Activated CD4-positive, alpha-beta T cell treated with anti-CD3 and anti-CD28 coated beads, Interleukin-2, amount 10 ng/mL, durations not matched to agents 7 days and 5 days (primary cell): ENCODE measurements around the gene SLC35A4. TPM values are rescaled to one million over a fixed set of nuclear protein-coding genes. Genes with fewer than 3 reads are reported as not detected.

ENCODE experiments used
- CTCF ChIA-PET: fragments of 350-600 bp; sonication (Branson Sonifier 250); formaldehyde crosslinking; loops from one replicate; lab custom pipeline; 2021; ENCODE audit warnings: antibody characterized with exemption; lab: Charles Lee
- POLR2A ChIA-PET: fragments of 350-600 bp; sonication (Branson Sonifier 250); formaldehyde crosslinking; loops from one replicate; lab custom pipeline; 2021; ENCODE audit warnings: antibody characterized with exemption; lab: Charles Lee
- DNase-seq: peaks from one replicate; pipeline ENCODE4 v3.0.0-alpha.2; 2020
- H3K27ac Mint-ChIP-seq: one replicate; pipeline ENCODE4 v1.8.0; 2021; ENCODE audit warnings: mild to moderate bottlenecking, moderate library complexity, mixed read lengths
- H3K27me3 Mint-ChIP-seq: one replicate; pipeline ENCODE4 v1.8.0; 2021; ENCODE audit warnings: mixed read lengths
- H3K36me3 Mint-ChIP-seq: one replicate; pipeline ENCODE4 v1.8.0; 2021; ENCODE audit warnings: low read depth, mixed read lengths
- H3K4me1 Mint-ChIP-seq: one replicate; pipeline ENCODE4 v1.8.0; 2021; ENCODE audit warnings: mixed read lengths
- H3K4me3 Mint-ChIP-seq: one replicate; pipeline ENCODE4 v1.8.0; 2021; ENCODE audit warnings: mild to moderate bottlenecking, moderate library complexity, mixed read lengths
- H3K9me3 Mint-ChIP-seq: one replicate; pipeline ENCODE4 v1.8.0; 2021; ENCODE audit warnings: mixed read lengths
- total RNA-seq, 2 experiments: library from RNA; stranded (reverse); gene quantifications; one replicate each; pipeline ENCODE4 v1.2.3, GENCODE V29; 2021

Gene SLC35A4
- total RNA-seq, 2 experiments from 2014 or later = 84.0 to 96.6 TPM

- Mint-ChIP-seq H3K27me3 (no peaks in the 10 kb centered on the region), H3K27ac (no peak overlapping the region), H3K36me3 (peaks cover 25% of the 10 kb centered on the region), H3K4me1 (peaks cover 45% of the 10 kb centered on the region), H3K9me3 (no peaks in the 10 kb centered on the region), H3K4me3 (no peak overlapping the region)
- ChIA-PET POLR2A (no interaction called here), CTCF (interaction anchor here (0.8 to 3.3 kb wide), 4 partner anchors 9 to 159 kb away, joined by 3 to 16 read pairs (median 5); partner anchors contain the start of gene EIF4EBP3)
- no peak for DNase-seq
Measured at GRCh38 chr5:140561753-140562523, 2.7 kb upstream of the SLC35A4 start.

DNA sequence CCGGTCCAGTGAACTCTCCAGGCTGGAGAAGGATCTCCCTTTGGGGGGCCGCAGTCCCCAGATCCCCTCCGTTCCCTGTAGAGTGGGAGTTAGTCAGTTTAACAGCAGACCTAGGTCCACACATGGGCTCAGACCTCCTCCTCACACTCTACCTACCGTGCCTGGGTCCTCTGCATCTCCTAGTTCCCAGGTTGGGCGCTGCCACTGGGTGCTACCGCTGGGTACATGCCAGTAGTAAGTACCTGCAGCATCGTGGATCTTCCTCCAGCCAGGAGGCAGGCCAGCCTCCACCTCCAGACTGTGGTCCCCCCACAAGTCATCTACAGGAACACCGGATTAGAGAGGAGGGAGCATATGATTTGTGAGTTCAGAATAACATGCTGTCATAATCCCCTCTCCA, 1.0 kb upstream of the SLC35A4 start:
- ChIA-PET CTCF (interaction anchor here (0.7 to 3.3 kb wide), 5 partner anchors 8 to 162 kb away, joined by 3 to 16 read pairs (median 3); partner anchors contain the start of genes ANKHD1 and EIF4EBP3), POLR2A (interaction anchor here (0.7 kb wide), 1 partner anchor 200 kb away, joined by 3 read pairs; no protein-coding TSS in a partner anchor)
- no peaks in the 10 kb centered on the region for H3K9me3 Mint-ChIP-seq
- peaks cover 32% of the 10 kb centered on the region for H3K36me3 Mint-ChIP-seq
- no peak for DNase-seq
- peak overlapping the region; percentile 94 for H3K4me3 Mint-ChIP-seq
- H3K27ac Mint-ChIP-seq = peak overlapping the region; percentile 95
- peaks cover 51% of the 10 kb centered on the region for H3K4me1 Mint-ChIP-seq
- no peaks in the 10 kb centered on the region for H3K27me3 Mint-ChIP-seq

GRCh38 chr5:140565024-140565779, 574 bp downstream of the SLC35A4 start:
- Mint-ChIP-seq H3K4me1 (peaks cover 67% of the 10 kb centered on the region), H3K4me3 (peak overlapping the region; percentile 94), H3K9me3 (no peaks in the 10 kb centered on the region), H3K27ac (peak overlapping the region; percentile 95), H3K27me3 (no peaks in the 10 kb centered on the region), H3K36me3 (peaks cover 41% of the 10 kb centered on the region)
- POLR2A ChIA-PET = no interaction called here
- DNase-seq = no peak
- CTCF ChIA-PET = interaction anchor here (0.9 to 3.2 kb wide), 4 partner anchors 12 to 214 kb away, joined by 3 to 15 read pairs (median 4); partner anchors contain the start of gene EIF4EBP3

- no peaks in the 10 kb centered on the region for H3K9me3 Mint-ChIP-seq
- peak overlapping the region; percentile 94 for H3K4me3 Mint-ChIP-seq
- no peaks in the 10 kb centered on the region for H3K27me3 Mint-ChIP-seq
- H3K36me3 Mint-ChIP-seq = peaks cover 43% of the 10 kb centered on the region
- ChIA-PET POLR2A (no interaction called here), CTCF (interaction anchor here (0.9 to 3.2 kb wide), 5 partner anchors 11 to 215 kb away, joined by 3 to 15 read pairs (median 3); partner anchors contain the start of gene EIF4EBP3)
- H3K4me1 Mint-ChIP-seq = peaks cover 68% of the 10 kb centered on the region
- H3K27ac Mint-ChIP-seq = peak overlapping the region; percentile 95
- no peak for DNase-seq
Measured at GRCh38 chr5:140565780-140566095, 1.1 kb downstream of the SLC35A4 start.

- peaks cover 44% of the 10 kb centered on the region for H3K36me3 Mint-ChIP-seq
- H3K27me3 Mint-ChIP-seq = no peaks in the 10 kb centered on the region
- peak overlapping the region; percentile 68 for H3K27ac Mint-ChIP-seq
- H3K4me1 Mint-ChIP-seq = peaks cover 68% of the 10 kb centered on the region
- POLR2A ChIA-PET = no interaction called here
- CTCF ChIA-PET = interaction anchor here (0.8 to 3.2 kb wide), 4 partner anchors 18 to 322 kb away, joined by 3 to 15 read pairs (median 3); partner anchors contain the start of gene EIF4EBP3
- H3K9me3 Mint-ChIP-seq = no peaks in the 10 kb centered on the region
- no peak overlapping the region for H3K4me3 Mint-ChIP-seq
- DNase-seq = no peak
Measured at GRCh38 chr5:140566665-140567064, 2.0 kb downstream of the SLC35A4 start.

GRCh38 chr5:140567136-140567818, 2.6 kb downstream of the SLC35A4 start:
- CTCF ChIA-PET = interaction anchor here (0.8 to 3.2 kb wide), 4 partner anchors 19 to 323 kb away, joined by 3 to 15 read pairs (median 3); partner anchors contain the start of gene EIF4EBP3
- POLR2A ChIA-PET = no interaction called here

DNA sequence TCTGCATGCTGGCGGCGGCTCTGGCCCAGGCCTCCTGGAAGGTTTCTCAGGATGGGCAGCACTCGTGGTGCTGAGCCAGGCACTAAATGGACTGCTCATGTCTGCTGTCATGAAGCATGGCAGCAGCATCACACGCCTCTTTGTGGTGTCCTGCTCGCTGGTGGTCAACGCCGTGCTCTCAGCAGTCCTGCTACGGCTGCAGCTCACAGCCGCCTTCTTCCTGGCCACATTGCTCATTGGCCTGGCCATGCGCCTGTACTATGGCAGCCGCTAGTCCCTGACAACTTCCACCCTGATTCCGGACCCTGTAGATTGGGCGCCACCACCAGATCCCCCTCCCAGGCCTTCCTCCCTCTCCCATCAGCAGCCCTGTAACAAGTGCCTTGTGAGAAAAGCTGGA, 3.2 kb downstream of the SLC35A4 start:
- Mint-ChIP-seq H3K36me3 (peaks cover 44% of the 10 kb centered on the region), H3K4me1 (peaks cover 64% of the 10 kb centered on the region), H3K4me3 (no peak overlapping the region), H3K27ac (peak overlapping the region; percentile 97), H3K27me3 (no peaks in the 10 kb centered on the region), H3K9me3 (no peaks in the 10 kb centered on the region)
- ChIA-PET POLR2A (no interaction called here), CTCF (interaction anchor here (0.9 kb wide), 1 partner anchor 20 kb away, joined by 3 read pairs; the partner anchor contains the start of gene EIF4EBP3)
- no peak for DNase-seq

More at GRCh38 chr5:140567136-140567818, 2.6 kb downstream of the SLC35A4 start:
- H3K4me1 Mint-ChIP-seq = peaks cover 68% of the 10 kb centered on the region
- no peak for DNase-seq
- peaks cover 44% of the 10 kb centered on the region for H3K36me3 Mint-ChIP-seq
- H3K4me3 Mint-ChIP-seq = no peak overlapping the region
- no peak overlapping the region for H3K27ac Mint-ChIP-seq
- no peaks in the 10 kb centered on the region for H3K27me3 Mint-ChIP-seq
- no peaks in the 10 kb centered on the region for H3K9me3 Mint-ChIP-seq

- H3K4me3 Mint-ChIP-seq = peak overlapping the region; percentile 65
- peak overlapping the region; percentile 97 for H3K27ac Mint-ChIP-seq
- ChIA-PET CTCF (interaction anchor here (0.8 to 1.2 kb wide), 5 partner anchors 9 to 67 kb away, joined by 3 read pairs; partner anchors contain the start of gene EIF4EBP3), POLR2A (no interaction called here)
- no peaks in the 10 kb centered on the region for H3K9me3 Mint-ChIP-seq
- H3K4me1 Mint-ChIP-seq = peaks cover 58% of the 10 kb centered on the region
- no peaks in the 10 kb centered on the region for H3K27me3 Mint-ChIP-seq
- DNase-seq = no peak
- H3K36me3 Mint-ChIP-seq = peaks cover 44% of the 10 kb centered on the region
Measured at GRCh38 chr5:140568443-140569063, 3.9 kb downstream of the SLC35A4 start.

GRCh38 chr5:140569197-140569596, 4.6 kb downstream of the SLC35A4 start:
- peak overlapping the region; percentile 97 for H3K27ac Mint-ChIP-seq
- ChIA-PET POLR2A (interaction anchor here (0.6 to 1.6 kb wide), 2 partner anchors 78 to 1130 kb away, joined by 3 read pairs; partner anchors contain the start of genes IK and NDUFA2), CTCF (interaction anchor here (0.8 to 1.6 kb wide), 5 partner anchors 8 to 66 kb away, joined by 3 to 6 read pairs (median 3); no protein-coding TSS in a partner anchor)
- DNase-seq = peak; percentile 33
- H3K9me3 Mint-ChIP-seq = no peaks in the 10 kb centered on the region
- peaks cover 54% of the 10 kb centered on the region for H3K4me1 Mint-ChIP-seq
- H3K4me3 Mint-ChIP-seq = peak overlapping the region; percentile 65
- H3K27me3 Mint-ChIP-seq = no peaks in the 10 kb centered on the region
- peaks cover 44% of the 10 kb centered on the region for H3K36me3 Mint-ChIP-seq

DNA sequence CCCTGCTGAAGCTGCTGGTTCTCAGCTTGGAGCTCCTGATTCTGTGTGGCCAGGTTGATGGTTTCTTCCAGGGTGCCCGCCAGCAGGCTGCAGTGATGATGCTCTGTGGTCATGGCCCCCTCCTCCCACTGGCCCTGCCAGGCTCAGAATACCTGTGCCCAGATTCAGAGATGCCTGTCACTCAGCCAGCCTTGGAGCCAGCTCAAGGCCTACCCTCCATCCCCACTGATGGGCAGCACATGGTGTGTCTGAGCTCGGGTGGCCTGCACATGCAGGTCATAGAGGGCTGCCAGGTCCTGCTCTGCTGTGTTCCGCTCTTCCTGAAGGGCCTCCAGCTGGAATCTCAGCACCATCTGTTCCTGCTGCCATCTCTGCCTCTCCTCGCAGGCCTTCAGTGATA, 5.4 kb downstream of the SLC35A4 start:
- Mint-ChIP-seq H3K4me1 (peaks cover 52% of the 10 kb centered on the region), H3K27me3 (no peaks in the 10 kb centered on the region), H3K4me3 (no peak overlapping the region), H3K9me3 (no peaks in the 10 kb centered on the region), H3K27ac (peak overlapping the region; percentile 97), H3K36me3 (peaks cover 42% of the 10 kb centered on the region)
- DNase-seq = no peak
- CTCF ChIA-PET = interaction anchor here (1.1 to 1.6 kb wide), 4 partner anchors 9 to 34 kb away, joined by 3 to 6 read pairs (median 4); partner anchors contain the start of gene EIF4EBP3
- POLR2A ChIA-PET = interaction anchor here (1.6 kb wide), 1 partner anchor 77 kb away, joined by 3 read pairs; the partner anchor contains the start of genes IK and NDUFA2

DNA sequence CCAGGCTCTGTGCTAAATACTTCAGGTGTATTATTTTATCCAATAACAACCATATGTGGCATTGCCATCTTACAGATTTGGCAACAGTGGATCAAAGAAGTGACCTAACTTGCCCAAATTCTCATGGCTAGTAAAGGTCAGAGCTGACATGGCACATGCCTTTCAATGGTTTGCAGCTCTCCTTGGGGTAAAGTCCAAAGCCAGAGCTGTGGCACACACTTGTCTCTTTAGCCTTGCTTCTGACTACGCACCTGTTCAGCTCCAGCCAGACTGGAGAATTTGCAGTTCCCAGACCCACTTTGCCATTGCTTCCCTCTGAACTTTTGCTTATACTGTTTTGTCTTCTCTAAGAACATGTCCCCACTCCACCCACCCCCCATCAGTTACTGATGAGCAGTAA, 5.9 kb downstream of the SLC35A4 start:
- CTCF ChIA-PET = interaction anchor here (1.6 kb wide), 2 partner anchors 8 to 23 kb away, joined by 5 to 6 read pairs; partner anchors contain the start of gene EIF4EBP3
- H3K27me3 Mint-ChIP-seq = no peaks in the 10 kb centered on the region
- peak overlapping the region; percentile 97 for H3K27ac Mint-ChIP-seq
- H3K9me3 Mint-ChIP-seq = no peaks in the 10 kb centered on the region
- H3K4me3 Mint-ChIP-seq = no peak overlapping the region
- DNase-seq = no peak
- peaks cover 53% of the 10 kb centered on the region for H3K4me1 Mint-ChIP-seq
- H3K36me3 Mint-ChIP-seq = peaks cover 44% of the 10 kb centered on the region
- POLR2A ChIA-PET = interaction anchor here (1.6 kb wide), 1 partner anchor 77 kb away, joined by 3 read pairs; the partner anchor contains the start of genes IK and NDUFA2
